HG03103 (cell line): ENCODE results near the gene CBFA2T2.
"Not testable (repeated sequence)": the region's sequence is repeated elsewhere in the genome, so short reads cannot be mapped to it uniquely, and the experiment has no call there.

Source experiments
- ATAC-seq: cut with Tn5 transposase; IDR thresholded peaks from one replicate; pipeline ENCODE4 v1.9.1; 2021; ENCODE audit warnings: low read depth; ENCODE audit not compliant: unreplicated experiment

Gene CBFA2T2

GRCh38 chr20:33568868-33569801 lies 79.2 kb downstream of the CBFA2T2 start:
- no peak for ATAC-seq

- ATAC-seq: no peak
Measured at GRCh38 chr20:33569802-33570391, 80.0 kb downstream of the CBFA2T2 start.

- no peak for ATAC-seq
Measured at GRCh38 chr20:33570743-33571142, 80.8 kb downstream of the CBFA2T2 start.

- ATAC-seq: not testable (repeated sequence)
Measured at GRCh38 chr20:33573268-33573667, 83.4 kb downstream of the CBFA2T2 start.

GRCh38 chr20:33575282-33575681 lies 85.4 kb downstream of the CBFA2T2 start:
- no peak for ATAC-seq

GRCh38 chr20:33576432-33577125 lies 86.7 kb downstream of the CBFA2T2 start:
- no peak for ATAC-seq

- ATAC-seq: no peak
Measured at GRCh38 chr20:33578510-33578909, 88.6 kb downstream of the CBFA2T2 start.

GRCh38 chr20:33583143-33583542 lies 93.2 kb downstream of the CBFA2T2 start:
- ATAC-seq: no peak

- ATAC-seq: no peak
Measured at GRCh38 chr20:33584976-33585375, 95.1 kb downstream of the CBFA2T2 start.

- ATAC-seq: no peak
Measured at GRCh38 chr20:33585413-33585812, 95.5 kb downstream of the CBFA2T2 start.

GRCh38 chr20:33589059-33589458 lies 99.2 kb downstream of the CBFA2T2 start:
- ATAC-seq: no peak

- ATAC-seq: not testable (repeated sequence)
Measured at GRCh38 chr20:33591901-33592300, 102.0 kb downstream of the CBFA2T2 start.

- ATAC-seq: no peak
Measured at GRCh38 chr20:33594743-33595142, 104.8 kb downstream of the CBFA2T2 start.

GRCh38 chr20:33600414-33600813 lies 110.5 kb downstream of the CBFA2T2 start:
- no peak for ATAC-seq

- ATAC-seq: no peak
Measured at GRCh38 chr20:33600981-33601380, 111.1 kb downstream of the CBFA2T2 start.

GRCh38 chr20:33601861-33602260 lies 112.0 kb downstream of the CBFA2T2 start:
- no peak for ATAC-seq

GRCh38 chr20:33602826-33603590 lies 113.1 kb downstream of the CBFA2T2 start:
- no peak for ATAC-seq

GRCh38 chr20:33604084-33604990 lies 114.4 kb downstream of the CBFA2T2 start:
- ATAC-seq: no peak

GRCh38 chr20:33604991-33605370 lies 115.1 kb downstream of the CBFA2T2 start:
- ATAC-seq: no peak
